Keratinocyte (primary cell): Measurements from ENCODE around the gene DNM2. TPM values are rescaled to one million over a fixed set of nuclear protein-coding genes. Genes with fewer than 3 reads are reported as not detected.

Experiments used
- DNase-seq: peaks from one replicate; pipeline ENCODE4 v3.0.0-alpha.2; 2011; ENCODE audit warnings: low read depth, missing footprints, low spot score
- FAIRE-seq: peaks from 2 replicates; lab custom pipeline; 2011; peaks lifted over from hg19 to GRCh38; lab: Jason Lieb, UNC
- H2AFZ ChIP-seq: 2 replicates; pipeline ENCODE4 v1.6.0; 2012; ENCODE audit warnings: low read length, control low read depth, inconsistent platforms; ENCODE audit not compliant: control insufficient read depth
- H3K27ac ChIP-seq: 2 replicates; pipeline ENCODE4 v1.5.1; 2011; ENCODE audit warnings: low read length; ENCODE audit not compliant: control insufficient read depth, insufficient read depth
- H3K27me3 ChIP-seq: 3 replicates; pipeline ENCODE4 v1.6.0; 2011; ENCODE audit warnings: low read length; ENCODE audit not compliant: control insufficient read depth, insufficient read depth; ENCODE audit errors: extremely low read depth
- H3K36me3 ChIP-seq, 2 experiments: 2 replicates in 1 of 2; 3 replicates in 1 of 2; pipeline ENCODE4 v1.5.1; 2011; ENCODE audit warnings: low read length in 2 of 2, mild to moderate bottlenecking in 1 of 2; ENCODE audit not compliant: control insufficient read depth in 2 of 2, insufficient read depth in 2 of 2; ENCODE audit errors: extremely low read depth in 1 of 2
- H3K4me1 ChIP-seq: 3 replicates; pipeline ENCODE4 v1.5.1; 2011; ENCODE audit warnings: low read length; ENCODE audit not compliant: control insufficient read depth, insufficient read depth; ENCODE audit errors: extremely low read depth
- H3K4me2 ChIP-seq: 3 replicates; pipeline ENCODE4 v1.6.0; 2011; ENCODE audit warnings: low read depth, low read length; ENCODE audit not compliant: control insufficient read depth, insufficient read depth; ENCODE audit errors: extremely low read depth
- H3K4me3 ChIP-seq, 3 experiments: fragments of 200-600 bp in 1 of 3; sonication (generic) in 1 of 3; 2 replicates in 2 of 3; 3 replicates in 1 of 3; pipeline ENCODE4 v1.5.1; 2011 to 2016; ENCODE audit warnings: low read length in 3 of 3, mild to moderate bottlenecking in 3 of 3, control low read depth in 2 of 3, inconsistent platforms in 1 of 3, low read depth in 1 of 3, mixed read lengths in 1 of 3, mixed run types in 1 of 3, moderate library complexity in 1 of 3; ENCODE audit not compliant: control insufficient read depth in 2 of 3, insufficient read depth in 2 of 3; ENCODE audit errors: extremely low read depth in 1 of 3
- H3K79me2 ChIP-seq: 2 replicates; pipeline ENCODE4 v1.6.0; 2012; ENCODE audit warnings: low read length; ENCODE audit not compliant: control insufficient read depth, insufficient read depth
- H3K9ac ChIP-seq: 3 replicates; pipeline ENCODE4 v1.6.0; 2011; ENCODE audit warnings: low read length; ENCODE audit not compliant: control insufficient read depth, insufficient read depth; ENCODE audit errors: extremely low read depth
- H3K9me1 ChIP-seq: 3 replicates; pipeline ENCODE4 v1.6.0; 2011; ENCODE audit warnings: low read length; ENCODE audit not compliant: control insufficient read depth, insufficient read depth; ENCODE audit errors: extremely low read depth
- H3K9me3 ChIP-seq: 2 replicates; pipeline ENCODE4 v1.5.1; 2012; ENCODE audit warnings: low read depth, low read length; ENCODE audit not compliant: control insufficient read depth
- H4K20me1 ChIP-seq: 3 replicates; pipeline ENCODE4 v1.6.0; 2011; ENCODE audit warnings: low read length; ENCODE audit not compliant: control insufficient read depth, insufficient read depth; ENCODE audit errors: extremely low read depth
- EZH2 ChIP-seq: IDR thresholded peaks from one replicate; pipeline ENCODE4 v1.6.1; 2012; ENCODE audit warnings: inconsistent platforms, mild to moderate bottlenecking, low read length, moderate library complexity
- dilution Hi-C: fragments of 300-500 bp; cut with MboI; formaldehyde crosslinking; loops from one replicate; pipeline ENCODE4 v1.7.0; 2020; ENCODE audit warnings: low sequenced_read_pairs; ENCODE audit not compliant: extremely low pct_ligation_motif_present
- polyA plus RNA-seq, 5 experiments: library from polyadenylated mRNA; depleted of rRNA in 3 of 5; stranded (reverse) in 3 of 5; stranded (forward) in 1 of 5; unstranded in 1 of 5; fragments of >200 nt; gene quantifications; 1 replicate in 1 of 5; 2 replicates in 3 of 5; 3 replicates in 1 of 5; pipeline versions ENCODE4 v1.2.1 to v1.2.3, GENCODE V29; 2011 to 2012; ENCODE audit warnings: missing spikeins in 2 of 5, low read depth in 1 of 5, low replicate concordance in 1 of 5
- TF ChIP-seq, protein P1 (sequence below), 3 experiments: IDR thresholded peaks in 1 of 3; conservative IDR thresholded peaks in 1 of 3; optimal IDR thresholded peaks in 1 of 3; 2 replicates in 2 of 3; 3 replicates in 1 of 3; pipeline versions ENCODE3 to v1.5.1; 2011; ENCODE audit warnings: low read length in 3 of 3, mild to moderate bottlenecking in 3 of 3, moderate library complexity in 2 of 3, control low read depth in 1 of 3, inconsistent platforms in 1 of 3; ENCODE audit not compliant: insufficient read depth in 2 of 3; ENCODE audit errors: extremely low read depth in 1 of 3

Gene DNM2
- polyA plus RNA-seq, 1 donor (not counting 4 experiments of a cell fraction or from before 2014, with no cell fraction given): 60.1 TPM

DNA sequence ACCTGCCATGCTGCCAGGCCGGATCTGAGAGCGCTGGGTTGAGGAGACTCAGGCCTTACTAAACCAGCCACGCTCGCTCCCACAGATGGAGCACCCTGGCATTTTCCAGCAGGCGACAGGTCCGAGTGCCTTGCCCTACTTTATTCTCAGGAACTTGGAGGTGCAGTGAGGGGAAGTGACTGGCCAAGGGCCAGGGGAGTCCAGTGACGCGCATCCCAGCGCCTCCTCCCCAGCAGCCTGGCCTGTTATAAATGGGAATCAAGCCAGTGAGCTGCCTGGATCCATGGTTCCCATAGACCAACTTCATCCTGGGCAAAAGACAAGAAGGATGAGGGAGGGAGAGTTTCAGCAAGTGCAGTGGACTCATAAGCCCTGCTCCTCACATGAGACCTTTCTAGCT, 82.6 kb downstream of the DNM2 start:
- H3K4me3 ChIP-seq: no peak overlapping the region
- no peaks in the 10 kb centered on the region for H3K9me1 ChIP-seq
- DNase-seq: no peak
- no peaks in the 10 kb centered on the region for H3K79me2 ChIP-seq
- H3K9ac ChIP-seq: no peak overlapping the region
- H3K9me3 ChIP-seq: no peaks in the 10 kb centered on the region
- no peaks in the 10 kb centered on the region for H3K4me1 ChIP-seq
- dilution Hi-C loops: no loop called here
- H3K27me3 ChIP-seq: no peaks in the 10 kb centered on the region
- no peak for FAIRE-seq
- H2AFZ ChIP-seq: no peak overlapping the region
- H4K20me1 ChIP-seq: no peaks in the 10 kb centered on the region
- no peak overlapping the region for H3K27ac ChIP-seq
- no peak overlapping the region for H3K4me2 ChIP-seq
- no peak for TF ChIP-seq EZH2
- TF ChIP-seq, protein P1, sequence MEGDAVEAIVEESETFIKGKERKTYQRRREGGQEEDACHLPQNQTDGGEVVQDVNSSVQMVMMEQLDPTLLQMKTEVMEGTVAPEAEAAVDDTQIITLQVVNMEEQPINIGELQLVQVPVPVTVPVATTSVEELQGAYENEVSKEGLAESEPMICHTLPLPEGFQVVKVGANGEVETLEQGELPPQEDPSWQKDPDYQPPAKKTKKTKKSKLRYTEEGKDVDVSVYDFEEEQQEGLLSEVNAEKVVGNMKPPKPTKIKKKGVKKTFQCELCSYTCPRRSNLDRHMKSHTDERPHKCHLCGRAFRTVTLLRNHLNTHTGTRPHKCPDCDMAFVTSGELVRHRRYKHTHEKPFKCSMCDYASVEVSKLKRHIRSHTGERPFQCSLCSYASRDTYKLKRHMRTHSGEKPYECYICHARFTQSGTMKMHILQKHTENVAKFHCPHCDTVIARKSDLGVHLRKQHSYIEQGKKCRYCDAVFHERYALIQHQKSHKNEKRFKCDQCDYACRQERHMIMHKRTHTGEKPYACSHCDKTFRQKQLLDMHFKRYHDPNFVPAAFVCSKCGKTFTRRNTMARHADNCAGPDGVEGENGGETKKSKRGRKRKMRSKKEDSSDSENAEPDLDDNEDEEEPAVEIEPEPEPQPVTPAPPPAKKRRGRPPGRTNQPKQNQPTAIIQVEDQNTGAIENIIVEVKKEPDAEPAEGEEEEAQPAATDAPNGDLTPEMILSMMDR (optimal IDR thresholded peaks at IDR 0.05 in 1 of 3, IDR thresholded peaks at IDR 0.05 in 1 of 3, conservative IDR thresholded peaks at IDR 0.05 in 1 of 3; ENCODE audit: extremely low read depth in 1 of 3, insufficient read depth in 2 of 3, low read length in 3 of 3): no peak
- H3K36me3 ChIP-seq: peaks cover 14 to 48% of the 10 kb centered on the region in 2 experiments

DNA sequence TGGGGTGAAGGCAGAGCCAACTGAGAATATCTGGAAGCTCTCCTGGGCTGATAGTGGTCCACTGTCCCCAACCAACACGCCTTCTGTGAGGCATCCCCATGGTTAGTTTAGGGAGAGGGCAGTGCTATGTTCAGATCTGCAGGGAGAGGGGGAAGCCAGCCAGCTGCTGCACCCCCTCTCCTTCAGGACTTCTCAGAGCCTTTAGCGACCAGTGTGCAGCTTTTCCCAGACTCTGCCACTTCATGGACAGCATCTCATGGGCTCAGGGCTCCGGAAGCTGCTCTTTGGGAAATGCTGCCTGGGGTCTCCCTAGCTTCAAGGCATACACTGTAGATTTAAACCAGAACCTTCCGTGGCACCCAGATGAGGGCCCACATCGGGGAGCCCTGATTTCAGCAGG, 84.6 kb downstream of the DNM2 start:
- Histone ChIP-seq H3K27me3 (no peaks in the 10 kb centered on the region), H3K4me1 (no peaks in the 10 kb centered on the region), H2AFZ (no peak overlapping the region), H3K4me2 (no peak overlapping the region), H3K27ac (no peak overlapping the region), H3K79me2 (no peaks in the 10 kb centered on the region), H3K36me3 (peaks cover 14 to 39% of the 10 kb centered on the region in 2 experiments), H3K9ac (no peak overlapping the region), H3K9me1 (no peaks in the 10 kb centered on the region), H4K20me1 (no peaks in the 10 kb centered on the region), H3K4me3 (no peak overlapping the region), H3K9me3 (no peaks in the 10 kb centered on the region)
- dilution Hi-C loops: no loop called here
- TF ChIP-seq EZH2: no peak
- TF ChIP-seq, protein P1 (optimal IDR thresholded peaks at IDR 0.05 in 1 of 3, IDR thresholded peaks at IDR 0.05 in 1 of 3, conservative IDR thresholded peaks at IDR 0.05 in 1 of 3; ENCODE audit: extremely low read depth in 1 of 3, insufficient read depth in 2 of 3, low read length in 3 of 3): no peak
- DNase-seq: no peak
- FAIRE-seq: no peak
